Endodermal cell (in vitro differentiated cells): ENCODE measurements around the gene TIMP2. TPM values are rescaled to one million over a fixed set of nuclear protein-coding genes. Genes with fewer than 3 reads are reported as not detected.
A peak's percentile ranks its signal among the peaks of the same experiment; 100 is the strongest.
"Not testable (repeated sequence)": the region's sequence is repeated elsewhere in the genome, so short reads cannot be mapped to it uniquely, and the experiment has no call there.

Experiments
- DNase-seq: peaks from one replicate; pipeline ENCODE4 v3.0.0-alpha.2; 2017
- H3K27ac ChIP-seq: 2 replicates; pipeline ENCODE4 v1.5.1; 2013; ENCODE audit warnings: mild to moderate bottlenecking, low read depth, low read length, moderate library complexity
- H3K27me3 ChIP-seq: 2 replicates; pipeline ENCODE4 v1.6.1; 2013; ENCODE audit warnings: mild to moderate bottlenecking, low read length, moderate library complexity; ENCODE audit not compliant: insufficient read depth, control insufficient read depth, poor library complexity, severe bottlenecking
- H3K36me3 ChIP-seq: 2 replicates; pipeline ENCODE4 v1.7.0; 2013; ENCODE audit warnings: mild to moderate bottlenecking, low read length, moderate library complexity; ENCODE audit not compliant: control insufficient read depth, insufficient read depth
- H3K4me1 ChIP-seq: one replicate; pipeline ENCODE4 v1.7.0; 2013; ENCODE audit warnings: low read length; ENCODE audit not compliant: control insufficient read depth, insufficient read depth
- H3K4me3 ChIP-seq: 2 replicates; pipeline ENCODE4 v1.5.1; 2013; ENCODE audit warnings: mild to moderate bottlenecking, low read length, moderate library complexity
- H3K9ac ChIP-seq: 2 replicates; pipeline ENCODE4 v1.6.1; 2013; ENCODE audit warnings: mild to moderate bottlenecking, low read length, moderate library complexity; ENCODE audit not compliant: poor library complexity, severe bottlenecking; ENCODE audit errors: extremely low read depth
- H3K9me3 ChIP-seq: 2 replicates; pipeline ENCODE4 v1.6.1; 2013; ENCODE audit warnings: mild to moderate bottlenecking, low read length, moderate library complexity; ENCODE audit not compliant: control insufficient read depth
- H3K27ac Mint-ChIP-seq: 2 replicates; pipeline ENCODE4 v1.8.0; 2020; ENCODE audit warnings: mixed read lengths
- H3K27me3 Mint-ChIP-seq: 2 replicates; pipeline ENCODE4 v1.8.0; 2021; ENCODE audit warnings: mild to moderate bottlenecking, mixed read lengths; ENCODE audit not compliant: insufficient read depth
- H3K36me3 Mint-ChIP-seq: 2 replicates; pipeline ENCODE4 v1.8.0; 2020; ENCODE audit warnings: low read depth, mixed read lengths
- H3K4me1 Mint-ChIP-seq: 2 replicates; pipeline ENCODE4 v1.8.0; 2020; ENCODE audit warnings: mixed read lengths
- H3K4me3 Mint-ChIP-seq: 2 replicates; pipeline ENCODE4 v1.8.0; 2020; ENCODE audit warnings: mild to moderate bottlenecking, moderate library complexity, mixed read lengths
- H3K9me3 Mint-ChIP-seq: 2 replicates; pipeline ENCODE4 v1.8.0; 2020; ENCODE audit warnings: mild to moderate bottlenecking, mixed read lengths
- WGBS, 2 experiments: methylation state at CpG; one replicate each; pipeline versions ENCODE4 v1.1.5 to v1.1.7; 2013; ENCODE audit warnings: missing lambda C conversion rate in 2 of 2, mixed read lengths in 1 of 2; ENCODE audit not compliant: insufficient coverage in 1 of 2, insufficient read length in 1 of 2; 5-methylcytosine and 5-hydroxymethylcytosine counted together
- total RNA-seq, 2 donors: library from RNA; stranded (reverse); fragmentation: NEBNext Ultra II Directional in 1 of 2; extraction: Animal tissue kit (Norgen Biotek cat#: 25700) in 1 of 2; gene quantifications; 2 replicates in 1 of 2; 3 replicates in 1 of 2; pipeline ENCODE4 v1.2.1, GENCODE V29; 2021
- TF ChIP-seq, protein P1 (sequence below): fragments of 200-600 bp; sonication (generic); conservative IDR thresholded peaks from 2 replicates; pipeline ENCODE4 v1.5.0; 2021; ENCODE audit warnings: antibody characterized with exemption, mild to moderate bottlenecking

TIMP2 gene
- total RNA-seq, 2 donors from 2014 or later = 36.9 to 42.7 TPM

- H3K27ac Mint-ChIP-seq = peak overlapping the region; percentile 77
- peaks cover 5% of the 10 kb centered on the region for H3K36me3 Mint-ChIP-seq
- 88 to 91% methylated on average over 15 to 28 of the region's 28 CpGs for WGBS, 2 experiments
- H3K9me3 Mint-ChIP-seq = no peaks in the 10 kb centered on the region
- TF ChIP-seq, protein P1, sequence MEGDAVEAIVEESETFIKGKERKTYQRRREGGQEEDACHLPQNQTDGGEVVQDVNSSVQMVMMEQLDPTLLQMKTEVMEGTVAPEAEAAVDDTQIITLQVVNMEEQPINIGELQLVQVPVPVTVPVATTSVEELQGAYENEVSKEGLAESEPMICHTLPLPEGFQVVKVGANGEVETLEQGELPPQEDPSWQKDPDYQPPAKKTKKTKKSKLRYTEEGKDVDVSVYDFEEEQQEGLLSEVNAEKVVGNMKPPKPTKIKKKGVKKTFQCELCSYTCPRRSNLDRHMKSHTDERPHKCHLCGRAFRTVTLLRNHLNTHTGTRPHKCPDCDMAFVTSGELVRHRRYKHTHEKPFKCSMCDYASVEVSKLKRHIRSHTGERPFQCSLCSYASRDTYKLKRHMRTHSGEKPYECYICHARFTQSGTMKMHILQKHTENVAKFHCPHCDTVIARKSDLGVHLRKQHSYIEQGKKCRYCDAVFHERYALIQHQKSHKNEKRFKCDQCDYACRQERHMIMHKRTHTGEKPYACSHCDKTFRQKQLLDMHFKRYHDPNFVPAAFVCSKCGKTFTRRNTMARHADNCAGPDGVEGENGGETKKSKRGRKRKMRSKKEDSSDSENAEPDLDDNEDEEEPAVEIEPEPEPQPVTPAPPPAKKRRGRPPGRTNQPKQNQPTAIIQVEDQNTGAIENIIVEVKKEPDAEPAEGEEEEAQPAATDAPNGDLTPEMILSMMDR = no peak
- Histone ChIP-seq H3K27me3 (no peaks in the 10 kb centered on the region), H3K9me3 (no peaks in the 10 kb centered on the region), H3K4me3 (no peak overlapping the region), H3K4me1 (peaks cover 6% of the 10 kb centered on the region), H3K36me3 (no peaks in the 10 kb centered on the region), H3K27ac (peak overlapping the region; percentile 32), H3K9ac (no peak overlapping the region)
- H3K4me1 Mint-ChIP-seq = peaks cover 15% of the 10 kb centered on the region
- DNase-seq = no peak
- no peak overlapping the region for H3K4me3 Mint-ChIP-seq
- H3K27me3 Mint-ChIP-seq = no peaks in the 10 kb centered on the region
Observed at GRCh38 chr17:78879635-78880186, 45.5 kb downstream of the TIMP2 start.

DNA sequence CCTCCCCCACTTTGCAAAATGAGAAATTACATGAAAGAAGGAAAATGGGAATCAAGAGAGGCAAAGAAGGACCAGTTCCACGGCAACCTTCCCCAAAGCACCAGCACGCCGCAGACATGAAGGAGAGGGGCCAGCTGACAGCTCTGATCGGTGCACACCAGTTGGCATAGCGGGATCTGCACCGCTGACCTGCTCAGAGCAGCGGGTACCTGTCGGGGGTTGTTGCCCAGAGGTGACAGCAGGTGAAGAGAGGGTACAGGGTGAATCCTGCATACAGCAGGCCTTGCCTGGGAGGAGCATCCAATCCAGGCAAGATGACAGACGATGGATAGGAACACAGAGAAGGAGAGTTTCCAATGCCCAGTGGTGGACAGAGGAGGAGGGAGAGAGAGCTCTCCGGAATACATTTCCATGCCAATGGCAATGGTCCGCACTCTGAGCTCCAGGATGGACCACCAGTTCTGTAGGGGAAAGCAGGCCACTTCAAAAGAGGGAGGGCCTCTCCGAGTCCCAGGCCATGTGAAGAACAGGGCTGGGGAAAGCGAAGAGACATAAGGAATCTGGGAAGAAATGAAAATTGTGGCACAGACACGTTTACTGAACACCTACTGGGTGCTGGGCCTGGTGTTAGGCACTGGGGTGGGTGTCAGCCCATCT is 46.2 kb downstream of the TIMP2 start:
- TF ChIP-seq, protein P1 = no peak
- Histone ChIP-seq H3K9ac (no peak overlapping the region), H3K4me3 (no peak overlapping the region), H3K27ac (peak overlapping the region; percentile 32), H3K27me3 (no peaks in the 10 kb centered on the region), H3K4me1 (peaks cover 6% of the 10 kb centered on the region), H3K36me3 (no peaks in the 10 kb centered on the region), H3K9me3 (no peaks in the 10 kb centered on the region)
- Mint-ChIP-seq H3K4me3 (no peak overlapping the region), H3K27ac (no peak overlapping the region), H3K27me3 (no peaks in the 10 kb centered on the region), H3K4me1 (peaks cover 11% of the 10 kb centered on the region), H3K9me3 (no peaks in the 10 kb centered on the region), H3K36me3 (peaks cover 5% of the 10 kb centered on the region)
- DNase-seq = no peak
- WGBS, 2 experiments = 93 to 95% methylated on average over 11 to 14 of the region's 14 CpGs

- WGBS, 2 experiments = 95 to 97% methylated on average over 8 to 15 of the region's 15 CpGs
- H3K36me3 Mint-ChIP-seq = peaks cover 10% of the 10 kb centered on the region
- Histone ChIP-seq H3K36me3 (no peaks in the 10 kb centered on the region), H3K27me3 (no peaks in the 10 kb centered on the region), H3K9ac (no peak overlapping the region), H3K4me3 (no peak overlapping the region), H3K27ac (no peak overlapping the region), H3K9me3 (no peaks in the 10 kb centered on the region), H3K4me1 (peaks cover 3% of the 10 kb centered on the region)
- peaks cover 10% of the 10 kb centered on the region for H3K4me1 Mint-ChIP-seq
- H3K9me3 Mint-ChIP-seq = no peaks in the 10 kb centered on the region
- TF ChIP-seq, protein P1 = no peak
- no peak overlapping the region for H3K27ac Mint-ChIP-seq
- no peaks in the 10 kb centered on the region for H3K27me3 Mint-ChIP-seq
- DNase-seq = no peak
- H3K4me3 Mint-ChIP-seq = no peak overlapping the region
Observed at GRCh38 chr17:78878261-78878660, 46.9 kb downstream of the TIMP2 start.

GRCh38 chr17:78876954-78877517 is 48.2 kb downstream of the TIMP2 start:
- H3K4me3 ChIP-seq, H3K36me3 ChIP-seq, H3K9ac ChIP-seq, H3K9me3 ChIP-seq, H3K27me3 ChIP-seq, H3K4me1 Mint-ChIP-seq, H3K9me3 Mint-ChIP-seq, H3K4me1 ChIP-seq, H3K27ac ChIP-seq, H3K4me3 Mint-ChIP-seq, DNase-seq, H3K27ac Mint-ChIP-seq, H3K27me3 Mint-ChIP-seq: not testable (repeated sequence)
- H3K36me3 Mint-ChIP-seq = peaks cover 16% of the 10 kb centered on the region
- WGBS, 2 experiments = 81 to 97% methylated on average over 2 to 8 of the region's 8 CpGs
